NB4 (cell line): ENCODE results near the gene ANKRD33.

Source experiments
- CTCF ChIP-seq: IDR thresholded peaks from one replicate; pipeline ENCODE4 v1.5.1; 2012; ENCODE audit warnings: low read depth, low read length
- POLR2A ChIP-seq: IDR thresholded peaks from 2 replicates; pipeline ENCODE4 v1.6.1; 2011; ENCODE audit warnings: mild to moderate bottlenecking; ENCODE audit not compliant: insufficient read length; ENCODE audit errors: extremely low read depth
- TF ChIP-seq, protein P1 (sequence below): IDR thresholded peaks from 2 replicates; pipeline ENCODE4 v1.6.1; 2011; ENCODE audit warnings: low read depth, low read length

- TF ChIP-seq CTCF: no peak
- TF ChIP-seq POLR2A: no peak
- TF ChIP-seq, protein P1, sequence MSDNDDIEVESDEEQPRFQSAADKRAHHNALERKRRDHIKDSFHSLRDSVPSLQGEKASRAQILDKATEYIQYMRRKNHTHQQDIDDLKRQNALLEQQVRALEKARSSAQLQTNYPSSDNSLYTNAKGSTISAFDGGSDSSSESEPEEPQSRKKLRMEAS: no peak
These were observed 46.2 kb upstream of the ANKRD33 start for GRCh38 chr12:51841727-51842126.
